Endothelial cell of umbilical vein (primary cell): ENCODE data around the gene INPP5F. TPM values are rescaled to one million over a fixed set of nuclear protein-coding genes. Genes with fewer than 3 reads are reported as not detected.

Experiments used
- BruUV-seq: library from RNA; stranded (reverse); fragments of 400-500 nt; replicated peaks from 2 replicates; lab custom pipeline; 2021; lab: Mats Ljungman, UMichigan
- CTCF ChIA-PET: fragments of 300-600, 350-600 bp; sonication (Branson Sonifier 250); formaldehyde crosslinking; loops from one replicate; lab custom pipeline; 2021; ENCODE audit warnings: antibody characterized with exemption, inconsistent platforms; lab: Charles Lee
- POLR2A ChIA-PET: fragments of 300-600, 350-600 bp; sonication (Branson Sonifier 250); formaldehyde crosslinking; loops from one replicate; lab custom pipeline; 2021; ENCODE audit warnings: antibody characterized with exemption, inconsistent platforms; lab: Charles Lee
- DNase-seq: peaks from one replicate; pipeline ENCODE4 v3.0.0-alpha.2; 2011; ENCODE audit warnings: low read depth, low spot score
- FAIRE-seq: peaks from 2 replicates; lab custom pipeline; 2011; peaks lifted over from hg19 to GRCh38; lab: Jason Lieb, UNC
- H2AFZ ChIP-seq: 2 replicates; pipeline ENCODE4 v1.6.0; 2012; ENCODE audit warnings: low read depth, low read length, control low read depth, inconsistent platforms
- H3K27ac ChIP-seq: 2 replicates; pipeline ENCODE4 v1.5.1; 2011; ENCODE audit warnings: low read depth, mild to moderate bottlenecking, control low read depth, low read length, moderate library complexity; ENCODE audit not compliant: insufficient read depth
- H3K27me3 ChIP-seq, 2 experiments: 2 replicates each; pipeline versions ENCODE4 v1.6.0 to v1.6.1; 2011; ENCODE audit warnings: low read length in 2 of 2, mixed read lengths in 1 of 2; ENCODE audit not compliant: control insufficient read depth in 2 of 2, insufficient read depth in 2 of 2
- H3K36me3 ChIP-seq, 2 experiments: 2 replicates in 1 of 2; 3 replicates in 1 of 2; pipeline ENCODE4 v1.5.1; 2011; ENCODE audit warnings: low read length in 2 of 2, mild to moderate bottlenecking in 1 of 2, moderate library complexity in 1 of 2; ENCODE audit not compliant: control insufficient read depth in 2 of 2, insufficient read depth in 2 of 2; ENCODE audit errors: extremely low read depth in 1 of 2
- H3K4me1 ChIP-seq: 3 replicates; pipeline ENCODE4 v1.5.1; 2011; ENCODE audit warnings: mild to moderate bottlenecking, low read length; ENCODE audit not compliant: control insufficient read depth, insufficient read depth; ENCODE audit errors: extremely low read depth
- H3K4me2 ChIP-seq: 2 replicates; pipeline ENCODE4 v1.6.1; 2011; ENCODE audit warnings: low read length, control low read depth, mixed read lengths; ENCODE audit not compliant: insufficient read depth
- H3K4me3 ChIP-seq, 3 experiments: fragments of 200-600 bp in 1 of 3; sonication (generic), shearing (Covaris generic) in 1 of 3; replicated peaks in 1 of 3; 2 replicates each; pipeline ENCODE4 v1.5.1; 2011 to 2016; ENCODE audit warnings: control low read depth in 3 of 3, low read length in 3 of 3, mild to moderate bottlenecking in 2 of 3, inconsistent platforms in 1 of 3, low read depth in 1 of 3, moderate library complexity in 1 of 3; ENCODE audit not compliant: insufficient read depth in 1 of 3
- H3K79me2 ChIP-seq: 2 replicates; pipeline ENCODE4 v1.6.0; 2012; ENCODE audit warnings: low read length, inconsistent platforms; ENCODE audit not compliant: control insufficient read depth, insufficient read depth
- H3K9ac ChIP-seq: replicated peaks from 2 replicates; pipeline ENCODE3; 2011; ENCODE audit warnings: low read length, control low read depth; ENCODE audit not compliant: insufficient read depth; ENCODE audit errors: extremely low read depth
- H3K9me1 ChIP-seq: replicated peaks from 3 replicates; pipeline ENCODE4 v1.6.0; 2011; ENCODE audit warnings: mild to moderate bottlenecking, low read length; ENCODE audit not compliant: control insufficient read depth, insufficient read depth; ENCODE audit errors: extremely low read depth
- H3K9me3 ChIP-seq: replicated peaks from 2 replicates; pipeline ENCODE4 v1.5.1; 2012; ENCODE audit warnings: low read length, inconsistent platforms; ENCODE audit not compliant: control insufficient read depth, insufficient read depth
- H4K20me1 ChIP-seq: replicated peaks from 2 replicates; pipeline ENCODE3; 2011; ENCODE audit warnings: mild to moderate bottlenecking, low read length; ENCODE audit not compliant: control insufficient read depth, insufficient read depth; ENCODE audit errors: extremely low read depth
- EZH2 ChIP-seq: IDR thresholded peaks from 2 replicates; pipeline ENCODE4 v1.6.1; 2012; ENCODE audit warnings: borderline replicate concordance, low read depth, mild to moderate bottlenecking, moderate library complexity, low read length, inconsistent platforms; ENCODE audit not compliant: severe bottlenecking
- FOS ChIP-seq: IDR thresholded peaks from 2 replicates; pipeline ENCODE4 v1.6.1; 2011; ENCODE audit warnings: mild to moderate bottlenecking, low read length, moderate library complexity, borderline replicate concordance; ENCODE audit not compliant: insufficient read depth
- GATA2 ChIP-seq: IDR thresholded peaks from 2 replicates; pipeline ENCODE4 v1.7.0; 2011; ENCODE audit warnings: low read depth, mild to moderate bottlenecking, moderate library complexity, mixed read lengths, low read length; ENCODE audit not compliant: insufficient read length, insufficient read depth
- JUN ChIP-seq: IDR thresholded peaks from 2 replicates; pipeline ENCODE4 v1.6.1; 2011; ENCODE audit warnings: borderline replicate concordance, low read depth; ENCODE audit not compliant: insufficient read length, insufficient read depth
- MYC ChIP-seq: IDR thresholded peaks from one replicate; pipeline ENCODE4 v1.6.1; 2011; ENCODE audit warnings: mild to moderate bottlenecking, low read depth, low read length
- POLR2A ChIP-seq: IDR thresholded peaks from 2 replicates; pipeline ENCODE4 v1.6.1; 2012; ENCODE audit warnings: low read depth, mild to moderate bottlenecking, control low read depth, low read length
- POLR2AphosphoS5 ChIP-seq: IDR thresholded peaks from 2 replicates; pipeline ENCODE4 v1.6.1; 2012; ENCODE audit warnings: low read depth, mild to moderate bottlenecking, control low read depth, low read length, moderate library complexity; ENCODE audit not compliant: insufficient read depth
- dilution Hi-C: fragments of 300-500 bp; cut with MboI; formaldehyde crosslinking; loops from one replicate; pipeline ENCODE4 v1.15.0; 2019; ENCODE audit warnings: low sequenced_read_pairs; ENCODE audit not compliant: extremely low pct_ligation_motif_present
- intact Hi-C: fragments of 100-400 bp; cut with micrococcal nuclease; formaldehyde crosslinking; loops from one replicate; pipeline ENCODE4 v1.10.0; 2022
- polyA plus RNA-seq, 4 experiments: library from polyadenylated mRNA; depleted of rRNA in 3 of 4; stranded (reverse) in 3 of 4; unstranded in 1 of 4; fragments of >200 nt; gene quantifications; 2 replicates each; pipeline versions ENCODE4 v1.2.1 to v1.2.3, GENCODE V29; 2011 to 2012; ENCODE audit warnings: missing spikeins in 1 of 4
- total RNA-seq: library from RNA; stranded (reverse); gene quantifications from 2 replicates; pipeline ENCODE4 v1.2.3, GENCODE V29; 2021
- TF ChIP-seq, protein P1 (sequence below), 2 donors: IDR thresholded peaks; 1 replicate in 1 of 2; 2 replicates in 1 of 2; pipeline ENCODE4 v1.5.1; 2011; ENCODE audit warnings: low read length in 2 of 2, mild to moderate bottlenecking in 2 of 2, moderate library complexity in 2 of 2, control low read depth in 1 of 2, inconsistent platforms in 1 of 2, low read depth in 1 of 2; ENCODE audit not compliant: insufficient read depth in 1 of 2; ENCODE audit errors: extremely low read depth in 1 of 2
- TF ChIP-seq, protein P2 (sequence below): IDR thresholded peaks from 2 replicates; pipeline ENCODE4 v1.6.1; 2011; ENCODE audit not compliant: insufficient read depth, insufficient read length

Gene INPP5F
- total and polyA plus RNA-seq, 2 donors (not counting 3 experiments of a cell fraction or from before 2014, with no cell fraction given), result 6.1 to 20.3 TPM

DNA sequence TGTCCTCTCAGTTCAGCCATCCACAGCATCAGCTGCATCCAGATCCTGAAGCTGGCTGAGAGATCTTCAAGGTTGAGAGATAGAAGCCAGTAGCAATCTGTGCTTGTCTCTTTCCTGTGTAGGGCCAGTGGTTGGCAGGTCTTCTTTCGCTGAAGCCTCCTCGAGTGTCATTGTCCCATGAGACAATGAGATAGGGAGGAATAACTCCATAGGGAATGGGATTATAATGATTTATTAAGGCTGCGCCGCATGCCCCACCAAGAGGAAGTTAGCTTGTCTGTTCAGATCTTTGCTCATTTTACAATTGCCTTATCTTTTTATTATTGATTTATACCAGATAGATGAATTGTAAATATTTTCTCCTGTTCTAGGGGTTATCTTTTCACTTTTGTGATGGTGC lies 85.3 kb downstream of the INPP5F start:
- H3K4me3 ChIP-seq, result no peak overlapping the region
- FAIRE-seq (no peak), DNase-seq (no peak)
- no peaks in the 10 kb centered on the region for H3K9me3 ChIP-seq
- no peaks in the 10 kb centered on the region for H3K27me3 ChIP-seq
- ChIA-PET CTCF (interaction anchor here (0.8 to 2.8 kb wide), 4 partner anchors 8 to 60 kb away, joined by 3 to 26 read pairs (median 3); no protein-coding TSS in a partner anchor), POLR2A (interaction anchor here (0.6 kb wide), 1 partner anchor 87 kb away, joined by 5 read pairs; no protein-coding TSS in a partner anchor)
- H3K9ac ChIP-seq, result no peak overlapping the region
- no peaks in the 10 kb centered on the region for H3K36me3 ChIP-seq
- dilution Hi-C loops, result no loop called here
- intact Hi-C loops, result no loop called here
- no peaks in the 10 kb centered on the region for H4K20me1 ChIP-seq
- TF ChIP-seq GATA2 (no peak), FOS (no peak), POLR2A (no peak), MYC (no peak), EZH2 (no peak), JUN (no peak), POLR2AphosphoS5 (no peak)
- TF ChIP-seq, protein P1, sequence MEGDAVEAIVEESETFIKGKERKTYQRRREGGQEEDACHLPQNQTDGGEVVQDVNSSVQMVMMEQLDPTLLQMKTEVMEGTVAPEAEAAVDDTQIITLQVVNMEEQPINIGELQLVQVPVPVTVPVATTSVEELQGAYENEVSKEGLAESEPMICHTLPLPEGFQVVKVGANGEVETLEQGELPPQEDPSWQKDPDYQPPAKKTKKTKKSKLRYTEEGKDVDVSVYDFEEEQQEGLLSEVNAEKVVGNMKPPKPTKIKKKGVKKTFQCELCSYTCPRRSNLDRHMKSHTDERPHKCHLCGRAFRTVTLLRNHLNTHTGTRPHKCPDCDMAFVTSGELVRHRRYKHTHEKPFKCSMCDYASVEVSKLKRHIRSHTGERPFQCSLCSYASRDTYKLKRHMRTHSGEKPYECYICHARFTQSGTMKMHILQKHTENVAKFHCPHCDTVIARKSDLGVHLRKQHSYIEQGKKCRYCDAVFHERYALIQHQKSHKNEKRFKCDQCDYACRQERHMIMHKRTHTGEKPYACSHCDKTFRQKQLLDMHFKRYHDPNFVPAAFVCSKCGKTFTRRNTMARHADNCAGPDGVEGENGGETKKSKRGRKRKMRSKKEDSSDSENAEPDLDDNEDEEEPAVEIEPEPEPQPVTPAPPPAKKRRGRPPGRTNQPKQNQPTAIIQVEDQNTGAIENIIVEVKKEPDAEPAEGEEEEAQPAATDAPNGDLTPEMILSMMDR (IDR thresholded peaks at IDR 0.05; ENCODE audit: extremely low read depth in 1 of 2, insufficient read depth in 1 of 2, low read depth in 1 of 2, low read length in 2 of 2), result no peak
- TF ChIP-seq, protein P2, sequence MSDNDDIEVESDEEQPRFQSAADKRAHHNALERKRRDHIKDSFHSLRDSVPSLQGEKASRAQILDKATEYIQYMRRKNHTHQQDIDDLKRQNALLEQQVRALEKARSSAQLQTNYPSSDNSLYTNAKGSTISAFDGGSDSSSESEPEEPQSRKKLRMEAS, result no peak
- H3K27ac ChIP-seq, result no peak overlapping the region
- no peaks in the 10 kb centered on the region for H3K79me2 ChIP-seq
- H2AFZ ChIP-seq, result no peak overlapping the region
- peaks cover 12% of the 10 kb centered on the region for H3K4me1 ChIP-seq
- BruUV-seq, result no TSS peak
- H3K9me1 ChIP-seq, result no peaks in the 10 kb centered on the region
- no peak overlapping the region for H3K4me2 ChIP-seq
